K562 treated with DMSO at 1 percent for 4 hours (cell line): ENCODE data around the gene HUNK. TPM values are rescaled to one million over a fixed set of nuclear protein-coding genes. Genes with fewer than 3 reads are reported as not detected.

ENCODE experiments used
- total RNA-seq: library from RNA; unstranded; fragments of 300-600 nt; gene quantifications from 2 replicates; pipeline ENCODE4 v1.2.3, GENCODE V29; 2022; ENCODE audit not compliant: insufficient read depth

Gene HUNK
- total RNA-seq: not detected in 2 replicates

GRCh38 chr21:31872452-31873274 lies at the start of gene HUNK:
TSS of gene HUNK (plus strand) at chr21:31873020. CDS start at chr21:31873675, 655 bp downstream.

Other genes starting within 250 kb of the HUNK start
- gene SOD1, start 213.3 kb upstream of the HUNK start, total RNA-seq: 310 and 350 TPM in 2 replicates
- gene SCAF4, start 140.9 kb upstream of the HUNK start, total RNA-seq: 20.1 and 25.6 TPM in 2 replicates